Measurements from ENCODE around the gene PLA2G7.

PLA2G7 gene

GRCh38 chr6:46736906-46737305, 1.7 kb upstream of the PLA2G7 start:
- FAIRE-seq (no peak), DNase-seq (ENCODE audit: insufficient read length, low spot score) (no peak)
- TF ChIP-seq POLR2A (IDR thresholded peaks at IDR 0.05; ENCODE audit: low read depth, low read length): no peak

GRCh38 chr6:46735720-46736031, 501 bp upstream of the PLA2G7 start:
- no peak for TF ChIP-seq POLR2A (IDR thresholded peaks at IDR 0.05; ENCODE audit: low read depth, low read length)
- no peak for FAIRE-seq
- DNase-seq (ENCODE audit: insufficient read length, low spot score): no peak

GRCh38 chr6:46733341-46733801, 1.8 kb downstream of the PLA2G7 start:
- FAIRE-seq: no peak
- no peak for DNase-seq (ENCODE audit: insufficient read length, low spot score)
- no peak for TF ChIP-seq POLR2A (IDR thresholded peaks at IDR 0.05; ENCODE audit: low read depth, low read length)

GRCh38 chr6:46730921-46731461, 4.2 kb downstream of the PLA2G7 start:
- TF ChIP-seq POLR2A (IDR thresholded peaks at IDR 0.05; ENCODE audit: low read depth, low read length): no peak
- FAIRE-seq: no peak
- DNase-seq (ENCODE audit: insufficient read length, low spot score): no peak

GRCh38 chr6:46729787-46730326, 5.3 kb downstream of the PLA2G7 start:
- FAIRE-seq (no peak), DNase-seq (ENCODE audit: insufficient read length, low spot score) (no peak)
- TF ChIP-seq POLR2A (IDR thresholded peaks at IDR 0.05; ENCODE audit: low read depth, low read length): no peak

- TF ChIP-seq POLR2A (IDR thresholded peaks at IDR 0.05; ENCODE audit: low read depth, low read length): no peak
- FAIRE-seq: no peak
- DNase-seq (ENCODE audit: insufficient read length, low spot score): no peak
Measured at GRCh38 chr6:46720401-46720800, 14.8 kb downstream of the PLA2G7 start.

GRCh38 chr6:46719099-46719498, 16.1 kb downstream of the PLA2G7 start:
- FAIRE-seq (no peak), DNase-seq (ENCODE audit: insufficient read length, low spot score) (no peak)
- no peak for TF ChIP-seq POLR2A (IDR thresholded peaks at IDR 0.05; ENCODE audit: low read depth, low read length)

- no peak for DNase-seq (ENCODE audit: insufficient read length, low spot score)
- no peak for FAIRE-seq
- TF ChIP-seq POLR2A (IDR thresholded peaks at IDR 0.05; ENCODE audit: low read depth, low read length): no peak
Measured at GRCh38 chr6:46715141-46715540, 20.0 kb downstream of the PLA2G7 start.

- TF ChIP-seq POLR2A (IDR thresholded peaks at IDR 0.05; ENCODE audit: low read depth, low read length): no peak
- DNase-seq (ENCODE audit: insufficient read length, low spot score) (no peak), FAIRE-seq (no peak)
Measured at GRCh38 chr6:46711491-46711890, 23.7 kb downstream of the PLA2G7 start.

- DNase-seq (ENCODE audit: insufficient read length, low spot score) (no peak), FAIRE-seq (no peak)
- TF ChIP-seq POLR2A (IDR thresholded peaks at IDR 0.05; ENCODE audit: low read depth, low read length): no peak
Measured at GRCh38 chr6:46706464-46706863, 28.7 kb downstream of the PLA2G7 start.

- no peak for TF ChIP-seq POLR2A (IDR thresholded peaks at IDR 0.05; ENCODE audit: low read depth, low read length)
- DNase-seq (ENCODE audit: insufficient read length, low spot score) (no peak), FAIRE-seq (no peak)
Measured at GRCh38 chr6:46704562-46704961, 30.6 kb downstream of the PLA2G7 start.

GRCh38 chr6:46699970-46700369, 35.2 kb downstream of the PLA2G7 start:
- no peak for DNase-seq (ENCODE audit: insufficient read length, low spot score)
- TF ChIP-seq POLR2A (IDR thresholded peaks at IDR 0.05; ENCODE audit: low read depth, low read length): no peak
- FAIRE-seq: no peak

GRCh38 chr6:46690911-46691451, 44.2 kb downstream of the PLA2G7 start:
- DNase-seq (ENCODE audit: insufficient read length, low spot score): no peak
- FAIRE-seq: no peak
- TF ChIP-seq POLR2A (IDR thresholded peaks at IDR 0.05; ENCODE audit: low read depth, low read length): no peak

GRCh38 chr6:46690141-46690755, 44.9 kb downstream of the PLA2G7 start:
- no peak for TF ChIP-seq POLR2A (IDR thresholded peaks at IDR 0.05; ENCODE audit: low read depth, low read length)

GRCh38 chr6:46689657-46690056, 45.5 kb downstream of the PLA2G7 start:
- TF ChIP-seq POLR2A (IDR thresholded peaks at IDR 0.05; ENCODE audit: low read depth, low read length): no peak
- FAIRE-seq (no peak), DNase-seq (ENCODE audit: insufficient read length, low spot score) (no peak)

More at GRCh38 chr6:46690141-46690755, 44.9 kb downstream of the PLA2G7 start:
- FAIRE-seq (no peak), DNase-seq (ENCODE audit: insufficient read length, low spot score) (no peak)

All from H54 (cell line).